GM21786 (cell line): Measurements from ENCODE around the gene SYTL2.

Experiments used
- ATAC-seq: cut with Tn5 transposase; IDR thresholded peaks from one replicate; pipeline ENCODE4 v1.9.1; 2021; ENCODE audit not compliant: unreplicated experiment

The SYTL2 gene

DNA sequence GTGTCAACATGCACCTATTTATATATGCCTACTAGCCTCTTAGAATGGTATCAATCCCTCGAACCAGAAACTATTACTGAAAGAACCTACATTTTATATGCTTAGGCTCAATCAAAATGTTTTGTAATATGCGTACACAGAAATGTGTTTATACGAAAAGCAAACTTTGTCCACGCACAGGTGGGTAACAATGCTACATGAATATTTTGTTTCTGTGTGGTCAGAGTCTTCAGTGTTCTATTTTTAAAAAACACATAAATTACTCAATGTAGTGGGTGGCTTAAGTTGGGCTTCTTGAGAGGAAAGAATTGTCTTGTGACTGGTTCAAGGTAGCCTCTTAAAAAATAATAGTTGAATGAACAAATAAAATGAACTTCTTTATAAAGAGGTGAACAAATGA lies 46.1 kb downstream of the SYTL2 start:
- no peak for ATAC-seq

DNA sequence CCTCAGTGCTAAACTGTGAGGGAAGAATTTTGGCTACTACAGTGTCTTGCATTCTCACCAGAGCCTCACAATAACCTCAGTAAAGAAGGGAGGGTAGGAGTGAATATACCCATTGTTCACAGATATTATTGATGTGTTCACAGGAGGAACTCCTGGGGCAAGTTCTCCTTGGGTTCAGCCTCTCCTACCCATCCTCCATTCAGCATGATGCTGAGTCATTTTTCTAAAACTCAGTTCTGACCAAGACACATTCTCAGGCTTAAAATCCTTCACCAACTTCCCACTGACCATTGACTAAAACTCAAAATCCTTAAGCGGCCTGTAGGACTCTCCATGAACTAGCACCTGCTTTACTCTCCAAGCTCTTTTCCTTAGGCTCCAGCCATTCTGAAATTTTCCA lies 48.7 kb downstream of the SYTL2 start:
- no peak for ATAC-seq

DNA sequence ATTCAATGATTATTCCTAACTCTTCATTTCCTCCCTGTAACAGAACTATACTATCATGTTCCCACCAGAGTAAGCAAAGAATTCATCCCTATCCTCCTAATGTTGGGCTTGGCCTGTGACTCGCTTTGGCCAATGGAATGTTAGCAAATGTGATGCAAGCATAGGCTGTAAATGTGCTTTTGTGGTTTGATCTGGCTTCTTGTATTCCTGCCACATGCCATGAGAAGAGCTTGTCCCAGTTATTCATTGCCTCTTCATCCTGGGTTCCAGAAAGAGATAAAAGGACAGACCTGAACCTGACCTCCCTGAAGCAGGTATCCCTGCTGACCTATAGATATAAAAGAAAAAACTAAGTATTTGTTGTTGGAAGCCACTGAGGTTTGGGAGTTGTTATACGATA lies 51.0 kb downstream of the SYTL2 start:
- no peak for ATAC-seq

DNA sequence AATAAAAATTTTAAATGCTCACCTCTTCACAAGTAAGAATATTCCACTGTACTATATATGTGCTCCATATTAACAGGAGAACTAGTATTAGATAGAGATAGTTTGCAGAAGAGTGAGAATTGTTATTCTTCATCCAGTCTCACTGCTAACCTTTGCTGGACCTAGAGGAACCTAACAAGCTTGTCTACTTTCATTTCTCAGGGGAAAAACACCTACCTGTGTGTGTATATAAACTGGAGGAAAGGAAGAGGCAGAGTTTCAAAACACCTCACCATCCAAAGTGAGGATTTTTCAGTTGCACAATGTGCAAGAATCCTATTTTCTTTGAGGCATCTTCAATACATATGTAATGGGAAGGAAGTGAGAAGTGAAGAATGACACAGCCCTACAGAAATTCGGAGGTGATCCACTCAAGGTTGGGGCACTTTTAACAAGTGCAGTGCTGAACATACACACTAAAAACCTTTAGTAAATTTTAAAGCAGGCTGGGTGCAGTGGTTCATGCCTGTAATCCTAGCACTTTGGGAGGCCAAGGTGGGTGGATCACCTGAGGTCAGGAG lies 52.4 kb downstream of the SYTL2 start:
- ATAC-seq, result no peak

- ATAC-seq, result no peak
Measured at GRCh38 chr11:85758026-85758425, 52.9 kb downstream of the SYTL2 start.

DNA sequence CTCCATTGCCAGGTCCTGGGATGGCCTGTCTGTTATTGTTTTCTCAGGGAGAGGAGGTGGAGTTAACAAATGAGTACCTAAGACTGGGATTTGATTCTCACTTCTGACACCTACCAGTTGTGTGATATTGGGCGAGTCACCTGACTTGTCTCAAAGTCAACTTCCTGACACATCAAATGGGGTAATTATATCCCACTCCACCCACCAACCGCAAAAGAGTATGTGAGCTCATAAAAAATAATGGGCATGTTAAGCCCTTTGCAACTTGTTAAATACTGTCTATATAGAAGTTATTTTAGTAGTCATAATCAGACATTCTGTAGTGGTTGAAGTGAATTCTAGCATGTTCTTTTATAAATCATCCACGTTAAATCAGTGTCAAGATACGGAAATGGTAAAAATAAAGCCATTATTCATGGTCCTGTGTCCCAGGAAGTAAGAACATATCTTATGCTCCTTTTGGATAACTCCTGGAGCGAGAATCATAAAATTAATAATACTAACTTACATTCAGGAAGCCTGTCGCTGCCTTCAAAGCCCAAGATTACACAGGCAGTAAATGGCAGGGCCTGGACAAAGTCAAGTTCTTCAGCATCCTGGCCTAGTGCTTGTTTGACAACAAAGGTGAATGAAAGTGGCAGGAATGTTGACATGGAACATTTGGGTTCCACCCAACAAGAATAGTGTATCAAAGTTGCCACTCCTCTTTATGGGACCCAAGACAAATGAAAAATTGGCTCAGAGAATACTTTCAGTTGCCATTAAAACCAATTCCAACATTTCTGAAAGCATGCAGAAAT lies 54.3 kb downstream of the SYTL2 start:
- no peak for ATAC-seq

GRCh38 chr11:85755701-85756100 lies 55.2 kb downstream of the SYTL2 start:
- ATAC-seq, result no peak

DNA sequence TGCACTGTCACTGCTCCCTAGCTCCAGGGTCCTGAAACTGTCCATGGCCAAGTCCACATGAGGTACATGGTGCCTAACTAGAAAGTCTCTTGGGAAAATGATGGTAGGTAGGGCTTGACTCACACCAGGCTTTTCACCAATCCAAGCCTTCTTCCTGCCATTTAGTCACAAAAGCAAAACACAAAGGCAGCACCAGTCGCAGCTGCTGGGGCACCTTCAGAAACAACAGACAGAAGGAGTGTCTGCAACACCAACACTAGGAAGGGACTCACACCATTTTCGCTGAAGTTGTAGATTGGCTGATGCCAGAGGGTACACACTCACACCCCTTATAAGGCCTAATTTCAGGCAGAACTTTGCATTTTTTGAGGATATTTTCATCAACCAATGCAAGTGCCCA lies 55.7 kb downstream of the SYTL2 start:
- no peak for ATAC-seq

GRCh38 chr11:85752890-85753581 lies 57.9 kb downstream of the SYTL2 start:
- ATAC-seq, result no peak

GRCh38 chr11:85752201-85752889 lies 58.6 kb downstream of the SYTL2 start:
- ATAC-seq, result no peak

DNA sequence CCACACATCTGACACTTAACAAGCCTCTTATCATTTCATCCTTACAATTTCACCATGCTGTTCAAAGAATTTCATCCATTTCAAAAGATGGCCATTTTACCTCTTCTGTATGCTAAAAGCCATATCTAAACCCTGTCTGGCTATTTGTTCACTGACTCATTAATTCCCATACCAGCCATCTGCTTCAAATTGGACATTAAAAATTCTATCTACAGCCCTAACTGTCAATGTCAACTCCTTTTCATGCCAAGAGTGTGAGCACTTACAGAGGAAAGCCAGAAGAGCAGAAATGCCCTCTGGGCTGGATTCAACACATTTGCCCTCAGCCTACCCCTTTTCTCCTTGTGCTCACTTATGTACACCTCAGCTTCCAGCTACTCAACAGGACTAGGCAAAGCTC lies 59.2 kb downstream of the SYTL2 start:
- no peak for ATAC-seq

GRCh38 chr11:85750646-85751045 lies 60.3 kb downstream of the SYTL2 start:
- no peak for ATAC-seq

DNA sequence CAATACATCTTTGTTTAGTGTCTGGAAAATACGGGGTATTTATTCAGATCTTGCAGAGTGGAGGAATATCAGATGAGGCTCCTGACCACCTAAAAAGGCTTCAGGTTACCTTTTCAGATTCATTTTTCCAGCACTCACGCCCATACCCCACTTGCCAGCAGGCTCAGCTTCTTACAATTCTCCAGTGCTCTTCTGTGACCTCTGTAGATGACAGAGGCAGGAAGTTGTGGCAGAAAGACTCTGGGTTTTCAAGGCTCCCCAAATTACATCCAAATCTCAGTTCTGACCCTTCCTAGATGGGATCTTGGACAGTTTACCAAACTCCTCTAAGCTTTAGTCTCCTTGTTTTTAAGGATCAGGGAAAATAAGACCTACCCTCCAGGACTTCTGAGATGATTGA lies 61.1 kb downstream of the SYTL2 start:
- ATAC-seq, result no peak

DNA sequence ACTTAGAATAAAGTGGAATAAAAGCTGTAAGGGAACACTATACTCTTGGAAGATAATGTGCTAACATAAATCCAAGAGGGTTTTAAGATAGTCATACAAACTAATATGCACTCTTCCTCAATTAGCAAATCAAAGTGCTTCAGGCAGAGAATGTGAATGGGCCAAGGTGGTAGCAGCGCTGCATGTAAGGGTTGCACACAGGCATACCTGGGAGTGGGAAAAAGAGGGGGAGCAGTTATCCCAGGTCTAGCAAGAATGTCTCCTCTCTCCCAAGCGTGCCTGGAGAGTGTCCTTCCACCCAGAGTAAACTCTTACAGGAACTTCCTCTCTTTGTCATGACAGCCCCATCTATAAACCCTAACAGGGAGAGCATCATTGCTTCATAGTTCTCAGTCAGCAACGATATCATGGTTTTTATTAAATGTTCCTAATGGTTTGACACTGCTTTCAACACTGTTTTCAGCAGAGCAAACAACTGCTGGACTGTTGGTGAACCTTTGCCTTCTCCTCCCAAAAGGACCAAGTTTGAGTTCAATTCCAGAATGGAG lies 61.6 kb downstream of the SYTL2 start:
- no peak for ATAC-seq

- ATAC-seq, result no peak
Measured at GRCh38 chr11:85748455-85748891, 62.5 kb downstream of the SYTL2 start.

DNA sequence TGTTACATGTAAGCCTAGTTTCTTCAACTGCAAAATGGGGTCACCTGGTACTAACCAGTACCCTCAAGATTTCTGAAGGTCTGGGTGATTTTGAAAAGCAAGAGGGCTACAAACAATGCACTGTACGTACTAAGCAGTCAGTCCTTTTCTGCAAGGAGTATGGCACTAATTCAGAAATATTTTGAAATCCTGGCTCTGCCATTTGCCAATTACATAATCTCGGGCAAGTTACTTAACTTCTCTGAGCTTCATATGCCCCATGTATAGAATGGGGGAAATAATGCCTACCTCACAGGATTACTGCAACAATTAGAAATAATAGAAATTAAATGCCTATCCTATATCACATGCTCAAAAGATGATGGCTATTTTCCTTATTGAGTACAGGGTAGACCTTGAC lies 64.3 kb downstream of the SYTL2 start:
- no peak for ATAC-seq

DNA sequence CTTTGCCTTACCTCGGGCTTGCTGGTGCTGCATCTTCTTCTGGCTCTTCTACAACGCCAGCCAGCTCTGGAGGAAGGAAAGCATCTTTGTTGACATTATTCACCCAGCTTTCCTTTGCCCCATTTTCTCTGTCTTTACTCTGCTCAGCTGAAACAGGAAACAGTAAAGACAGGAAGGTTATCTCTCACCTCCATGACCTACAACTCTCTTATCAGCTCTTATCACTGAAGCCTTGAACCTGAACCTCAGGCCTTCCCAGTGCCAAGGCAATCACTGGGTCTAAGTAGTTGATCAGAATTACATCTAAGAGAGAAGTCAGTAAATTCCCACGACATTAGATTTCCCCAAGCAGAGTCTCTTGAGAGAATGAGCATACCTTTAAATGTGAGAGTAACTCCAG lies 65.3 kb downstream of the SYTL2 start:
- ATAC-seq, result no peak

- no peak for ATAC-seq
Measured at GRCh38 chr11:85742873-85743275, 68.1 kb downstream of the SYTL2 start.

- no peak for ATAC-seq
Measured at GRCh38 chr11:85742348-85742747, 68.6 kb downstream of the SYTL2 start.

- ATAC-seq, result no peak
Measured at GRCh38 chr11:85740481-85741400, 70.2 kb downstream of the SYTL2 start.
